ENCODE results near the gene GHITM.
"Not testable (repeated sequence)": the region's sequence is repeated elsewhere in the genome, so short reads cannot be mapped to it uniquely, and the experiment has no call there.

Gene GHITM

DNA sequence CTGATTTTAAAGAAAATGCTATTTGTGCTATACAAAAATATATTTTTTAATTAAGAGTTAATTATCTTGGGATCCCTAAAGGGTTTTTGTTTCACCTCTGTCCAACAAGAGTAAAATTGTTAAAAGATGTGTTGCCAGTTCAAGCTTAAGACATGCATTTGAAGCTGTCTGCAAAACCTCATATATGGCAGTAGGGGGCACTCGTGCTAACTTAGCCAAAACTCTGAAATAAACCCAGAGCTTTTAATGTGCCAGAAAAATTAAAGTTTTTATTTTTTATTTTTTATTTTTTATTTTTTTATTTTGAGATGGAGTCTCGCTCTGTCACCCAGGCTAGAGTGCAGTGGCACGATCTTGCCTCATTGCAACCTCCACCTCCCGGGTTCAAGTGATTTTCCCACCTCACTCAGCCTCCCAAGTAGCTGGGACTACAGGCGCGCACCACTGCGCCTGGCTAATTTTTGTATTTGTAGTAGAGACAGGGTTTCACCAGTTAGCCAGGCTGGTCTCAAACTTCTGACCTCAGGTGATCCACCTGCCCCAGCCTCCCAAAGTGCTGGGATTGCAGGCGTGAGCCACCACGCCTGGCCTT lies 8.8 kb downstream of the GHITM start:
- DNase-seq (ENCODE audit: low read depth in 2 of 2) = not testable (repeated sequence)

DNA sequence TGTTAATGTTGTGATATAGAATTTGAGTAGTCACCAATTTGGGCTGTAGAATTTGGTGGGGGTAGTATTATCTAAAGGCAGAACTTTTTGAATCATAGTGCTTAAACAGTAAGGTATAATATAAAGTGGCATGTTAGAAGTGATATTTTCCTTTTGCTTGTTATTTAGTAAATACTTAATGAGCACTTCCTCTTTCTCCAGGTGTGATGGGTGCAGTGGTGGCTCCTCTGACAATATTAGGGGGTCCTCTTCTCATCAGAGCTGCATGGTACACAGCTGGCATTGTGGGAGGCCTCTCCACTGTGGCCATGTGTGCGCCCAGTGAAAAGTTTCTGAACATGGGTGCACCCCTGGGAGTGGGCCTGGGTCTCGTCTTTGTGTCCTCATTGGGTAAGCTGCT lies 10.5 kb downstream of the GHITM start:
- DNase-seq (ENCODE audit: low read depth in 2 of 2) = no peak

DNA sequence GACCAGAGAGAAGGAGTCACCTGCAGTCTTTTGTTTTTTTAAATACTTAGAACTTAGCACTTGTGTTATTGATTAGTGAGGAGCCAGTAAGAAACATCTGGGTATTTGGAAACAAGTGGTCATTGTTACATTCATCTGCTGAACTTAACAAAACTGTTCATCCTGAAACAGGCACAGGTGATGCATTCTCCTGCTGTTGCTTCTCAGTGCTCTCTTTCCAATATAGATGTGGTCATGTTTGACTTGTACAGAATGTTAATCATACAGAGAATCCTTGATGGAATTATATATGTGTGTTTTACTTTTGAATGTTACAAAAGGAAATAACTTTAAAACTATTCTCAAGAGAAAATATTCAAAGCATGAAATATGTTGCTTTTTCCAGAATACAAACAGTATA lies 13.5 kb downstream of the GHITM start:
- DNase-seq (ENCODE audit: low read depth in 2 of 2) = no peak

DNA sequence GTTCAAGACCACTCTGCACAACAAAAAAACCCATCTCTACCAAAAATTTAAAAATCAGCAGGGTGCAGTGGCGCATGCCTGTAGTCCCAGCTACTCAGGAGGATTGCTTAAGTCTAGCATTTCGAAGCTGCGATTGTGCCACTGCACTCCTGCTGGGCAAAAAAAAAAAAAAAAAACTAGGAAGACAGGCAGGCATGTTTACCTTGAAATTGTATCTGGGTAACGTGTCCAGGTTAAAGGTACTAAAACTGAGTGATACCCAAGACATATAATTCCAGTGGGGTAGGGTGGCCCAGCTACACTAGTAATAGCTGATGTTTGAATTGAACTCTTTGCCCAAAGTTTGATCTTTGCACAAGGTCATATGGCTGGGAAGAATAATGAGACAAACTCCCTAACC lies 16.2 kb downstream of the GHITM start:
- no peak for DNase-seq (ENCODE audit: low read depth in 2 of 2)

DNA sequence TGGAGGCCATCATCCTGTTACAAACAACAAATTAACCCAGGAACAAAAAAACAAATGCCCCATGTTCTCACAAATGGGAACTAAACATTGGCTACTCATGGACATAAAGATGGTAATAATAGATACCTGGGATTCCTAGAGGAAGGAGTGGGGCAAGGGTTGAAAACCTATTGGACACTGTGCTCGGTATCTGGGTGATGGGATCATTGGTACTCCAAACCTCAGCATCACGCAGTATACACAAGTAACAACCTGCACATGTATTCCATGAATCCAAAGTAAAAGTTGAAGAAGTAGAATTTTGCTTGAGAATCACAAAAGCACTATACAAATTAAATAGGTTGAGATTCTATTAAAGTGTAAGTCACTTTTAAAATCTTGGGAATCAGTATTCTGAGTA lies 16.7 kb downstream of the GHITM start:
- DNase-seq (ENCODE audit: low read depth in 2 of 2) = no peak

DNA sequence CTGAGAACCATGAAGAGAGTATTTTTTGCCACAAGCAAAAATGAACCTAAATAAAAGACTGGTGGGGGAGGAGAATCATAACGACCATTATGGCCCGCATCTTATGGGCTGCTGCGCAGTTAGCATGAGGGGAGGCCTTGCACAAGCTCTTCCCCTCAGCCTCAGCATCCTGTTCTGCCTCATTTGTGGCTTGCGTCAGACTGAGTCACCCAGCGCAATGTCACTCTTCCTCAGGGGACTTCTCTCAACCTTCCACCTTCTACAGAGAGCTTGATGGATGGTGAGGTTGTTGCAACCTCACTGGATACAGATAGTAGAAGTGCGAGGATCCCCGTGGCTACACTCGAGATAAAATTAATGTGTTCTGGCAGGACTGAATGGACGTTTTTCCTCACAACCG lies 17.5 kb downstream of the GHITM start:
- DNase-seq (ENCODE audit: low read depth in 2 of 2) = no peak

DNA sequence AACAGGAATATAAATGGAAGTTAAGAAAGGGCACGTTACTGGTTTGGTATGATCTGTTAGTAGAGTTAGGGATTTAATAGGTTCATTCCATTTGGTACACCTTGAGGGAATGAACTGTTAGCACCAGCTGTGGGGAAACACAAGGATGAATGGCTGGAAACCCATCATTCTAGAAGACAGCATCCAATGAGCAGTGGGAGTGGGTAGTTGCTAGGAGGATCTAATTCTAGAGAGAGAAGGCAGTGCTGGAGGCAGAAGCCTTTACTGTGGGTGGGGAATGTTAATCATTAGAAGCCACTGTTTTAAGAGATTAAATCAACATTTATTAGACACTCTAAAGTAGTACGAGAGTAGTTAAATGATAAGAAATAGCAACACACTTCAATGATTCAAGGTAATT lies 18.8 kb downstream of the GHITM start:
- no peak for DNase-seq (ENCODE audit: low read depth in 2 of 2)

DNA sequence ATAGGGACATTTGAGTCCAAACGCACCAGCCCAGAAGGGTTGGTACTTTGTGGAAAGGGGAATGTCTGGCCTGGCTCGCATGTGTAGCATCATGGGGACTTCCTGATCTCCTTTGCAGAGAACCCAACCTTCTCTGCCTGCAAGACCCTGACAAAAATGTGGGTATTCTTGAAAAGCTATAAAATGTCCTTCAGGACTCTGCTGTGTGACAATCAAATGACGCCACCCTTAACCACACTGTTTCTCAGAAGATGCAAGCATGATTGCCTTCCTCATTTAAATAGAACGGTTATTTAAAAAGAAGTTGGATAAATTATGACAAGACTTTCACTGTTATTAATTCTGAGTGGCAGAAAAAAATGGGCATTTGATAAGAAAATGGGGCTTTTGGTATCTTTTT lies 19.2 kb downstream of the GHITM start:
- no peak for DNase-seq (ENCODE audit: low read depth in 2 of 2)

DNA sequence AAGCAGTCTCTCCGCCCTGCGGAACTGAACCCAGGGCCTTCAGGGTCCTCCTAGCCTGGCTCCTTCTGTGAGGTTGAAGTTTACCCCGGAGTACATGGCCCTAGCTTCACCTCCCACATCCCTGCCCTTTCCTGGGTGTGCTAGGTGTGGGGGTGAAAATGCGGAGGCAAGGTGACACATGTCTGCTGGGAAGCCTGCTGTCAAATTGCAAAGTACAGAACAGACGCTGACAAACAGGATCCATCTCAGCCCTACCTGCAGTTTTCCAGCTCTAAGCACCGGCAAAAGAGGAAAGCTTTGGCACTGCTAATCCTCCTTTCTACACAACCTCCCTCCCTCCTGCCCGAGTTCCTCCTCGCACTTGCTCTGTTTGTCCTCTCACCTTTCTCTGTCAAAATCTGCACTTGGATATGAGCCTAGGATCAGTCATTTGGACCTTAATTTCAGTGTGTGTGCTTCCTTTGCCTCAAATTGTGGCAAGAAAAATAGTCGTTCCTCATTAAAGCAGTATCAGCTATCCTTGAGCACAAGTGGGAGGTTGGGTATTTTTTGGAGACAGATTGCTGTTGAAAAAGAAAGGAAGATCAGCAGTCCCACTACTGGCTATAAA lies 19.9 kb downstream of the GHITM start:
- DNase-seq (ENCODE audit: low read depth in 2 of 2) = no peak

DNA sequence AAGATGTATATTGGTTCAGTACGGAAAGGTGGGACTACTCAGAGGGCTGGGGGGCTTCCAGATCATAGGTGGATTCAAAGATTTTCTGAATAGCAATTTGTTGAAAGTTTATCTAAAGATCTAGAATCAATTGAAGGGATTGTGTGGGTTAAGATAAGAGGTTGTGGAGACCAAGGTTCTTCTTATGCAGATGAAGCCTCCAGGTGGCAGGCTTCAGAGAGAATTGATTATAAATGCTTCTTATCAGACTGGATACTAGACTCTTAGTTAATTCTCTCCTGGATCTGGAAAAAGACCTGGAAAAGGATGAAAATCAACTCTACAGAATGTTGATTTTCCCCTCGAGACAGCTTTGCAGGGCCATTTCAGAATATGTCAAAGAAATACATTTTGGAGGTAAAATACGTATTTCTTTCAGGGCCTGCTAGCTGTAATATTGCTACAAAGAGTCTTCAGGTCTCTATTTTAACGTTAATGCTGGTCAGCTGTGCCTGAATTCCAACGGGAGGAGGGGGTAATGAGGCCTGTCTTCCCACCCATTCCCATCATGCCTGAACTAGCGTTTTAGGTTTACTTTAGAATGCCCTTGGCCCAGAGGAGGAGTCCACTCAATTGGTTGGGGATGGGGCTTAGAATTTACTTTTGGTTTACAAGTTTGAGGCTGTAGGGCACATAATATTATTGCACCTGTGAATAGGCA lies 21.5 kb downstream of the GHITM start:
- DNase-seq (ENCODE audit: low read depth in 2 of 2) = no peak

DNA sequence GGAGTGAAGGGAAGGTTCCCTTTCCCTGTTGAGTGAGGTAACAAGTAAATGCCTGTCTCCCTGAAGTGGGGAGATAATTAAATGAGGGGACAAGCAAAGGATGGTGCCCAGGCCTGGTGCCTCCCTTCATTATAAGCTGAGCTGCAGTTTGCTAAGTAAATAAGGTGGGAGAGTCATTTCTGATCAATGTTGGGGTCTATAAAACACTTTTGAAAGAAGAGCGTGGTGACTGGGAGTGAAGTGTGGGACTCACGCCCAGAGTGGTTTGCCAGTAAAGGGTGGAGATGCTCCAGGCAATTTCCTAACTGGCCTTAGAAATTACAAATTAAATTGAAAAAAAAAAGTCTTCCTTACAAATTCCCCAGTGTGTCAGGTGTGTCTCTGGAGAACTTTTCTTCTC lies 24.7 kb downstream of the GHITM start:
- no peak for DNase-seq (ENCODE audit: low read depth in 2 of 2)

DNA sequence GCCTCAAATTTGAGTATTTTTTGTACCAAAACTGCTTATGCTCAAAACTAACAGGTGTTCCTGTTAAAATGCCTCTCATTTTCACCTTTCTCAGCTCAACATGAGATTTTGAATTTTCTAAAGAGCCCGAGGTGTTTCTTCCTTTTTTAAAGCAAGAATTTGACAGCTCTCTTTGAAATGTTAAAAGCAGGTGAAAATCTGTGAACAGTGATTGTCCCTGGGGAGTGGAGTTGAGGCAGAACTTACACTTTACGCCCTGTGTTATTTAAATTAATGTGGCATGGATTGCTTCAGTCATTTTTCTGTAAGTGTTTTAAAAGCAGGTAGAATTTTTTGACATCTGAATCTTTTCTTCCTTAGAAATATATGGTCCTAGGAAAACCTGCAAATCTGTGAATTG lies 25.1 kb downstream of the GHITM start:
- DNase-seq (ENCODE audit: low read depth in 2 of 2) = no peak

DNA sequence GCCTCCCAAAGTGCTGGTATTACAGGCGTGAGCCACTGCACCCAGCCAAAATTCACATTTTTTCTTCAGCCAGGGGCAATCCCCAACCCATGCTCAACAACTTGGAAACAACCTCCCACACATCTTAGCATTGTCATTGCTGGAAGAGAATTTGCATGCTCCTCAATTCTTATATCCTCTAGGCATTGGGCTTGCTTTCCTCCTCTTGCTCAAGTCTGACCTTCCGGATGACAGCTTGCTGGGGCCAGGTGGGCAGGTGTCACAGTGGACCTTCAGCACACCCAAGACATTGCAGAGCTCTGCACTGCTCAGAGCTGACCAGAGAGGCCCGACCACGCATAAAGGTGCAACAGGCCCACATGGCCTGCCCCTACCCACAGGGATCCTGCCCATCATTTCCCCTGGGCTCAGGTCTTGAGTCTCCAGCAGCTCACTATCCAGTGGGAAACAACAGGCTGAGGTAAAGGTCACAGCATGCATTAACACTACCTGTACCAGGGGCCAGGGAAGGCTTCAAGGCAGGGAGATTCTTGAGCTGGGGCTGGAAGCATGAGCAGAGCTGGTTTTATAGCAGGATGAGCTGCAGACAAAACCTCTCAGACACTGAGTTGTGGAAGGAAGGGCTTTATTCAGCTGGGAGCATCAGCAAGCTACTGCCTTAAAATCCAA lies 27.4 kb downstream of the GHITM start:
- no peak for DNase-seq (ENCODE audit: low read depth in 2 of 2)

DNA sequence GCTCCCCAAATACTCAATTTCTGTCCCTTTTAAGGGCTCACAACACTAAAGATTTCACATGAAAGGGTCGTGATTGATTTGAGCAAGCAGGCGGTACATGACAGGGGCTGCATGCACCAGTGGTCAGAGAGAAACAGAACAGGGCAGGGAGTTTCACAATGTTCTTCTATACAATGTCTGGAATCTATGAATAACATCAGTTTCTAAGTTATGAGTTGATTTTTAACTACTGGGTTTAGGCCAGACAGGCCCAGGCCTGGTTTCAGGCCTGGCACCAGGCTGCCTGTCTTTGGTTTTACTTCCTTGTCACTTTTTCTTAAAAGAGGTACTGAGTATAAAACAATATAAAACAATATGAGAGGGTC lies 28.0 kb downstream of the GHITM start:
- DNase-seq (ENCODE audit: low read depth in 2 of 2) = not testable (repeated sequence)

DNA sequence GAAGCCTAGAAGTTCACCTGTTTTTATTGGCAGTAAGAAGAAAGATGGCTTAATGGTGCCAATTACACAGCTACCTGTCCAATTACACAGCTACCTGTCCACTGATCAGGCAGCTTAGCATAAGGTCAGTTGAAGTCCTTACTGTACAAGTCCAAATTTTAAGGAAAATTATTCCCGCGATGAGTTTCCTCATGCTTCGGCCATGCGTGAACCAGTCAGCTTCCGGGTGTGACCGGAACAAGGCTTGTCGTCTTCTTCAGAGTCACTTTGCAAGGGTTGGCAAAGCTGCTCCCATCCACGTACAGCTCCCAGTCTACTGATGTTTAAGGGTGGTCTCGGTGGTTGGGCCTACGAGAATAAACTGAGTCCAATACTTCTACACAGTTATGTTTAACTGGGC lies 29.1 kb downstream of the GHITM start:
- DNase-seq (ENCODE audit: low read depth in 2 of 2) = not testable (repeated sequence)

DNA sequence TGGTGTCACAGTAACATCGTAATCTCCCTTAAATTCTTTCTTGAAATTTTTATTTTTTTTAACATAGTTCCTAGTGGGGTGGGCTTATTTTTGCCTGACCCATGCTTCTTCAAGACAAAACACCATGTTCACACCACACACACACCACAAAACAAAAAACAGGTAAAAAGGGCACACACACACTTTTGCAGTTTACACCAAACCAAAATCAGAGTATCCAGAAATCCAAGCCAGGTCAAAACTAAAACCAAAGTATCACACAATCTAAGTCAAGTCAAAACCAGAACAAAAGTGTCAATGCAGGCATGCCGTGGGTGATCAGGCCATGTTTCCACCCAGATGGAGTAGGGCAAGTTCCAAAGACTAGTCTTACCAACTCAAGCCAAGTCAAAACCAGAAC lies 31.9 kb downstream of the GHITM start:
- not testable (repeated sequence) for DNase-seq (ENCODE audit: low read depth in 2 of 2)

DNA sequence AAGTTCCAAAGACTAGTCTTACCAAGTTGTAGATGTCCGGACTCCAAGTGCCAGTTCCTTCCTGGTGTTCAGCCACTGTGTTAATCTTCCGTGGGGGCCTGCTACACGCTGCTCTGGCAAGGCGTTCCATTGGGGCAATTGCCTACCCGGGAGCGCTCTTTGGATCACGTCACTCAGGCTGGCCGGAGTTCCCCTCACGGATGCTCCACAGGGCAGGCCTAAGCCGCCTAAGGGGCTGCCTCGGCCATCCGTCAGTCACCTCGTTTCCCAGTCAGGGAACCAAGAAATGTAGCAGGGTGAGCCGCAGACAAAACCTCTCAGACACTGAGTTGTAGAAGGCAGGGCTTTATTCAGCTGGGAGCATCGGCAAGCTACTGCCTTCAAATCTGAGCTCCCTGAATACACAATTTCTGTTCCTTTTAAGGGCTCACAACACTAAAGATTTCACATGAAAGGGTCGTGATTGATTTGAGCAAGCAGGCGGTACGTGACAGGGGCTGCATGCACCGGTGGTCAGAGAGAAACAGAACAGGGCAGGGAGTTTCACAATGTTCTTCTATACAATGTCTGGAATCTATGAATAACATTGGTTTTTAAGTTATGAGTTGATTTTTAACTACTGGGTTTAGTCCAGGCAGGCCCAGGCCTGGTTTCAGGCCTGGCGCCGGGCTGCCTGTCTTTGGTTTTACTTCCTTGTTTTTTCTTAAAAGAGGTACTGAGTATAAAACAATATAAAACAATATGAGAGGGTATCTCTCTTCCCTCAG lies 32.6 kb downstream of the GHITM start:
- DNase-seq (ENCODE audit: low read depth in 2 of 2) = not testable (repeated sequence)

DNA sequence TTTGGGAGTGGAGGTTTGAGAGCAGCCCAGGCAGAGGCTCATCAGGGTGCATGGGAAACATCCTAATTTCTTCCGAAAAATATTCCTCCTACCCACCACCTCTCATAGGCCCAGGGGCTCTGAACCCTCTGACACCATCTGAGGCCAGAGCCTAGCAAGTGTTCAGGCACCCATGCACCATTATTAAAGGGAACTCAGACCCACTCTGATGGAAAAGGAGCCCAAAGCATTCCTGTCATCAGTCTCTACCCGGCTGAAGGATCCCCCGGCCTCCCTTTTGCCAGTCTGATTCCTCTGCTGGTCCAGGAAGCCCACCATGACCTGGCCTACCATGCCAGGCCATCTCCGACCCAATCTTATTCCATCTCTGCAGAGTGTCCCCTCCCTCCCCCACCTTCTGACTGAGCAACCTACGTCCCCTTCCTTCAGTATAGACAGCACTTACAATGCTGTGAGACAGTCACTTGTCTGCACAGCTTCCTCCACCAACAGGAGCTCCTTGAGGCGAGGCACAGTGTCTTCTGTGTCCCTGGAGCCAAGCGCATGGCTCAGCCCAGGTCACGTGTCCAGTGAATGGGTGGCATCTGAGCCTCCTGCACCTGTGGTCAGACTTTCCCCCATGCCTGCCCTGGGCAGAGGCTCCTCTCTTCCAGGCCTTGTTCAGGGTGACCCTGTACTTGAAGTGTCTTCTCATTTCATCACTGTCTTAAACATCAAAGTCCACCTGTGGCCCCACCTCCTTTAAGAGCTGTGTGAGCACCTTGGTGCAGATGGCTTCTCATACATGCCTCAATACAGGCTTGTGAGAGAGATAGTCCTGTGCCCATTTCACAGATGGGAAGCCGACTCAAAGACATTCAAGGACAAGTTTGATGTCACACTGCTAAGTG lies 33.4 kb downstream of the GHITM start:
- no peak for DNase-seq (ENCODE audit: low read depth in 2 of 2)

DNA sequence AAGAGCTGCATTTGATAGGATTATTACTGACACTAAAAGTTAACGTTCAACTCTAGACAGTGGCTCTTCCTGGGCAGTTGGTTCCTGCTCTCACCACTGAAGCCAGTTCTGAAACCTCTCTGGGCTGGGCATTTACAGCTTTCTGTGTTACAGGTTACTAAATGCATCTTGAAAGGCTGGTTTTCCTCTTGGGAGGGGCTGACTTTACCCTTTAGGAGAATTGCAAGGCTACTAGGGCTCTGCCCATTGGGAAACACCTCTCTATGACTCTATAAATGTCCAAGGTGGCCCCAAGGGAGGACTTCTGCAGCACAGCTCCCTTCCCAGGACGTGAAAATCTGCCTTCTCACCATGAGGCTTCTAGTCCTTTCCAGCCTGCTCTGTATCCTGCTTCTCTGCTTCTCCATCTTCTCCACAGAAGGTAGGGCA lies 34.2 kb downstream of the GHITM start, which contains the start of gene GPR15LG:
GPR15LG (plus strand) TSS at position 301 of the 429 bp plus-strand sequence; CDS start at position 352, 51 bp downstream.
- DNase-seq (ENCODE audit: low read depth in 2 of 2) = no peak

DNA sequence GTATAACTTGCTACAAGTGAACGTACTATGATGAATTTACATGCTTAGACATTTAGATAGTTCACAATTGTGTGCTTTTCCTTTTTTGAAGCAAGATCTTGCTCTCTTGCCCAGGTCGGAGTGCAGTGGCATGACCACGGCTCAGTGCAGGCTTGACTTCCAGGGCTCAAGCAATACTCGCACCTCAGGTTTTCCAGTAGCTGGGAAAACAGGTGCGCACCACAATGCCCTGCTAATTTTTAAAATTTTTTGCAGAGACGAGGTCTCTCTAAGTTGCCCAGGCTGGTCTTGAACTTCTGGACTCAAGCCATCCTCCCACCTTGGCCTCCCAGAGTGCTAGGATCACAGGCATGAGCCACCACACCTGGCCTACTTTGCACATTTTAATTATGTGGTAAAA lies 36.1 kb downstream of the GHITM start:
- no peak for DNase-seq (ENCODE audit: low read depth in 2 of 2)

DNA sequence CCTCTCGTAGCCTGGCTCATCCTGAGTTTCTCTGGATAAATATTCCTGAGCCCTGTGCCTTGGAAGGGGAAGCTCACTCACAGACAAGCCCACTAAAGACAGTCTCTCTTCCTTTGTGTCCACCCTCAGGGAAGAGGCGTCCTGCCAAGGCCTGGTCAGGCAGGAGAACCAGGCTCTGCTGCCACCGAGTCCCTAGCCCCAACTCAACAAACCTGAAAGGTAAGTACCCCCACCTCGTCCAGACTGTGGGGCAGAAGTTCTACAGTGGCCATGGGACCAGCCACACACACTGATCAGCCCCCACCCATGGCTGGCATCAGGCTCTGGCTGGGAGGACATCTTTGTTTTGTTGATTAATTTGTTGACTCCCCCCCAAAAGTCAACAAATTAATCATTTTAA lies 37.0 kb downstream of the GHITM start:
- no peak for DNase-seq (ENCODE audit: low read depth in 2 of 2)

Data from fibroblast of skin of left quadriceps (primary cell).